Glomerular endothelial cell (primary cell): Measurements from ENCODE around the gene INPP4B. TPM values are rescaled to one million over a fixed set of nuclear protein-coding genes. Genes with fewer than 3 reads are reported as not detected.
"Not testable (repeated sequence)": the region's sequence is repeated elsewhere in the genome, so short reads cannot be mapped to it uniquely, and the experiment has no call there.

Experiments
- DNase-seq: peaks from one replicate; pipeline ENCODE4 v3.0.0-alpha.2; 2011; ENCODE audit warnings: low read depth, low spot score; ENCODE audit errors: extremely low read depth
- total RNA-seq: library from RNA; depleted of rRNA; stranded (reverse); fragments of >200 nt; gene quantifications from 2 replicates; pipeline ENCODE4 v1.2.3, GENCODE V29; 2015

The INPP4B gene
- total RNA-seq, 1 donor from 2014 or later, result 2.3 TPM

DNA sequence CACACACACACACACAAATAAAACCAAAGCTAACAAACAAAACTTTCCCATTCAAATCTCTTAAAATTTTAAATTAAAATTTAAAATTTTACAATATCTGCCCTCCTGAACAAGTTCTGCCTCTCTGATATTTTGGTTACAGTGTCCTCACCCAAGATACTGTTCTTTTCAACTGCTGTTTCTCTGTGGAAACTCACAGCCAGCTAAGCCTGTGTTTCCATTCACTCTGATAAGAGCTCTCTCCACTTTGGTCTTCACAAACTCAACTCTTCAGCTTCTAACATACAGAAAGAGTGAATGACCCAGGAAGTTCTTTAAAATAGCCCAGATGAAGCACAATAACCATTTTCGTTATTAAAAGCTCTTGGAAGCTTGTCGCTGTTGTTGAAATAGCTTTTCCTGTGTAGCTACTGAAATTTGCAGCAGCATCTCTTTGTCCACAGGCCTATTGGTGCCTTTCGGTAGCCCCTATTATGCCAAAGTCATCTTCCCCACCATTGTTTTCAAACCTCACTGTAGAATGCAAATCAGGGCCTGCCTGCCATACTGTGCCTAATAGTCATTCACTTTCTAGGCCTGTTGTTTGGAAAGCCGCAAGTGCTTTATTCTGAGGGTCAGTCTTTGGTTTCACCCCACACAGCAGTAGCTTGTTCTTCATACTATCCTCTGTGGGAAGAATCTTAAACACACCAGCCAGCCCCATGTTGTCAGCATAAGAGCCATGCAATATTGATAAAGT, 19.4 kb downstream of the INPP4B start:
- DNase-seq, result no peak

DNA sequence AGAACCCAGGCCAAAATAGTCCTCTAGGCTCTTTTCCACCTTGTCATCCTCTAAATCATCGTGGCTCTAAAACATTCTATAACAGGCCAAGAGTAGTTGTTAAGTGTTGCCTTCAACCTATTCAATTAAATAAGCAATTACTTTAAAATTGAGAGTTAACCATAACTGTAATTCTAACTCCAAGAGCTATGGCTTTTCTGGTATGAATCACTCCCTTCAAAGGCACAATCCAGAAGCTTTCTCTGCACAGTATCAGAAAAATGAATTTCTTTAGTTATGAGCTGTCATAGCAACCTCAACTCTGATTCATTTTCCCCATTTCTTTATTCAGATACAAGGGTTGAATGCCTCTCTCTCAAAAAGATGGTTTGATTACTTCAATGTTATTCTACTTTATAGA, 21.7 kb downstream of the INPP4B start:
- no peak for DNase-seq

DNA sequence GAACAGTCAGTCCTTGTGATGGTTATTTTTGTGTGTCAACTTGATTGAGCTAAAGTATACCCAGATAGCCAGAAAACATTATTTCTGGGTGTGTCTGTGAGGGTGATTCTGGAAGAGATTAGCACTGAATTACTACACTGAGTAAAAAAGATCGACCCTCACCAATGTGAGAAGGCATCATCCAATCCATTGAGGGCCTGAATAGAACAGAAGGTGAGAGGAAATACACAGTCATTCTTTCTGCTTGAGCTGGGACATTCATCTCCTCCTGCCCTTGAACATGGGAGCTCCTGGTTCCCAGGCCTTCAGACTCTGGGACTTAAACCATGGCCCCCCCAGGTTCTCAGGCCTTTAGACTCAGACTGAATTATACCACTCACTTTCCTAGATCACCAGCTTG, 22.3 kb downstream of the INPP4B start:
- DNase-seq, result no peak

DNA sequence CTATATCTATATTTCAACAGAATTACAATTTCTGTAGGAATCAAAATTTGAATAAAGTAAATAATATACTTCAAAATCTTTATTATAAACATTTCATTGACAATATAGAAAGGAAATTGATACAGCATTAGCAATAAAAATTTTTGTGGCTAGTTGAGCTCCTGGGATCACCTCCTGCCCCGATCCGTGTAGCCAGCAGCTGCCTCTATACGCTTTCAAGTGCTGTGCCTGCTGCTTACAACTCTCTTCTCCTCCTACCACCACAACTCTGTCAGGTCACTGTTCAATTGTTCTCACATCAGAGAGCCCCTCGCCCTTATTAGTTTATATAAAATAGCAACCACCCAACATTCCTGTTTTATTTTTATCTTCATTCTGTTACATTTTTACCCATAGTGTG, 27.6 kb downstream of the INPP4B start:
- no peak for DNase-seq

DNA sequence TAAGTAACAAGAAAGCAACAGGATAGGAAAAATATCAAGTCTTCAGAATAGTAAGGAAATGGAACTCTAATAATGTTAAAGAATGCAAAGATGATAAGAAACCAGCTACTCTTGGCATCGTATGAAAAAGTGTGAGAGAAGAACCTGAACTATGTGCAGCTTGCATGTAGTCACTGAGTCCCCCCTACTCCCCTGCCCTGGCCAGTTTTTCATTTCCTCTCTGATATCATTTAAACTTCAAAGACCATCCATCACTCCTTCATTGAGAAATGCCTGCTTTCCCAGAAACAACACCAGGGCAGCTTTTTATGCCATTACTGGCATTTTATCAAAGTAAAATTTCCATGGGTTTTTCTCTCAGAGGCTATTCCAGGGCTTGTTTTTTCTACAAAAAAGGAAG, 28.1 kb downstream of the INPP4B start:
- DNase-seq, result no peak

DNA sequence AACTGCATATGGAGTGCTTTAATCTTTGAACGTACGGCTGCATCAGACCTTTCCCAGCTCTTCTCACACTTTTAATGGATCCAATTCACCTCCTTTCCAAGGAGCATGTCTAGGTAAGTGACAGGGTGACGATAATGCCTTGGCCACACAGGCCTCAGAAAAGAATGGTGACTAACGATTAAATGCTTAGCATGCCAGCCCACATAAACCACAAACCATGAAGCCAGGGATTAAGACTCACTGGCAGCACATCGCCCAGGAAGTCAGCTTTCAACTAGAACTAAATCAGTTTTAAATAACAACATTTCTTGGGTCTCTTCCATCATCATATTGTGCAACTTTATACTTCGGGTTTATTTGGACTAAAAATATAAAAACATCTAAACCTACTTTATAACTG, 28.7 kb downstream of the INPP4B start:
- no peak for DNase-seq

DNA sequence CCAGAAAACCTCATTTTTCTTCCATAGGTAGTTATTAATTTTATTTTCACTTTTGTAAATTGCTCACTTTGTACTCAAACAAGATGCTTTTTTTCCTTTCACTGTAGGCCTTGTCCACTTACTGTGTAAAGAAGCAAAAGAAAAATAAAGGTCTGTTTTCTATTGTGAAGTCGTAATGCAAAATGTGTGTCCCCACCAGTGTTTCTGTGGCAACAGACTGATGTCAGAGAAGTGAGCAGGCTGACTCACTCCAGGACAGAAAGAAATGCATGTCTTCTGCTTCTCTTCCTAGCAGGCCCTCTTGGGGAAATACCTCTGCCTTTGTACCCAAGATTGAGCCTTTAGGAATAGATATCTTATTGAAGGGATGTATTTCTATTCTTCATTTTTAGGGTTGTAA, 30.3 kb downstream of the INPP4B start:
- DNase-seq, result no peak

DNA sequence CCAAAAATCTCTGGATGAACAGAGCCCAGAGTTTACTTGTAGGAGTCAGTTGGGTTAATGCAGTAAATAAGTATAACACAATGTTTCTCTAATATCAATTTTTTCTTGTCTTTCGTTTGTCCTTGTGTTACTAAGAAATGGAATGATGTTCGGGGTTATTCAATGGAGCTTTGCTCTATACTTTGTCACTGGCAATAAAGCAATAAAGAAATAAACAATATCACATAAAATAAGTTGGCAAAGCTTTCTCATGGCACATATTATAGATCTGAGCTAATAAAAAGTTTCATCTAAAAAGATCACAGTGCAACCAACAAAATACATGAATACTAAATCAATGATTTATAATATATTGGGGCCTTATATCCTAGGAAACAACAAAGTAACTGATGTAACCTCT, 32.7 kb downstream of the INPP4B start:
- DNase-seq, result no peak

DNA sequence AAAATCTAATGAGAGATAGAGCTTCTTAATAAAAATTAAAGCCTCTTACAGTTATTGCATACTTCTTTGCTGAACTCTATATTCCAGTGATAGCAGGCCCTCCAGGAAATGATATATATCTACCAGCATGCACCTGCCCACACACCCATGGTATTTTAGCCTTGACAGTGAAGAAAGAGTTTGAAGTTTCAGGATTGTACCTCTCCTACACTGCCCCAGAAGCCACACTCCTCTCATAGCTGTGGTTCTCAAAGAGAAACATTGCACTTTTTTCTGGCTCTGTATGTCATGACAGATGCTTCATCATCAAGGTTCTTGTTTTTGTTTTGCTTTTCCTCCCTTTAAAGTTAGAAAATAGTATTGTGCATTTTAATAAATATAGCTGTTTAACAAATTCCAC, 34.0 kb downstream of the INPP4B start:
- no peak for DNase-seq

DNA sequence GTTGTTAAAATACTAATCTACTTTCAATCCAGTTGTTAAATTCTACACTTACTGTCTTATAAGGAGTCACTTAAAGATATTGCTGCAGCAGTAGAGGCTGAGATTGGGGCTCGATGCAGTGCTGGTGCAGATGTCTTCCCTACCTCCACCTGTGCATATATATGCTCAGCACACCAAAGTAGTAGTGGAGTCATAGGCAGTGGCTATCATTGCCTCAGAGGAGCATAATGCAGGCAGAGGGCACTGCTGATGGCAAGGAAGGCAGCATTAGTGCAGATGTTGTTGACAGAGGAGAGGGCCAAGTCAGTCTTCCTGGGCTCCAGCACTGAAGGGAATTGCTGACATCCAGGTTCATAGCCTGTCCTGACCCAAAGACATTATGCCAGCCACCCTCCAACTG, 35.1 kb downstream of the INPP4B start:
- DNase-seq, result no peak

DNA sequence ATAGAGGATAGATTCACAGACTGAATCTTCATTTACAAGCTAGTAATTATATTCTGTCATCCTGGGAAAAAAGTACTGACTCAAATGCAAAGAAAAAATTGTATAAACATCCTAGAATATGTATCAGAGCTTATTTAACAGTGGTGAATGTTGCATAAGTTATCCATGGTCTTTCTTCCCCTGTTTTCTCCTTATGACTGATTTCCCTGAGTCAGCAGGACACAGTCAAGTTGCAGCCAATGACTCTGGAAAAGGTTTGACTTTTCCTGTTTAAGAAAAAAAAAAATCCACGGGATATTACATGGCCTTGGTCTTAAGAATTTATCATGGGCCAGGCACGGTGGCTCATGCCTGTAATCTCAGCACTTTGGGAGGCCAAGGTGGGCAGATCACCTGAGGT, 36.5 kb downstream of the INPP4B start:
- DNase-seq, result no peak

DNA sequence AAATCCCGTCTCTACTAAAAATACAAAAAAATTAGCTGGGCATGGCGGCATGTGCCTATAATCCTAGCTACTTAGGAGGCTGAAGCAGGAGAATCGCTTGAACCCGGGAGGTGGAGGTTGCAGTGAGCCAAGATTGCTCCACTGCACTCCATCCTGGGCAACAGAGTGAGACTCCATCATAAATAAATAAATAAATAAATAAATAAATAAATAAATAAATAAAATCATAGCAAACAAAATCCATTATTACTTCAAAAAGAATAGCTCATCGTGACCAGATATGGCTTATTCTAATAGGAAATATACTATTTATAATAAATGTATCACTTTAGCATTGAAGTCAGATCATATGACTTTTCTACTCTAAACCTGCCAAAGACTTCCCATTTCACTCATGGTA, 42.2 kb downstream of the INPP4B start:
- DNase-seq, result not testable (repeated sequence)

DNA sequence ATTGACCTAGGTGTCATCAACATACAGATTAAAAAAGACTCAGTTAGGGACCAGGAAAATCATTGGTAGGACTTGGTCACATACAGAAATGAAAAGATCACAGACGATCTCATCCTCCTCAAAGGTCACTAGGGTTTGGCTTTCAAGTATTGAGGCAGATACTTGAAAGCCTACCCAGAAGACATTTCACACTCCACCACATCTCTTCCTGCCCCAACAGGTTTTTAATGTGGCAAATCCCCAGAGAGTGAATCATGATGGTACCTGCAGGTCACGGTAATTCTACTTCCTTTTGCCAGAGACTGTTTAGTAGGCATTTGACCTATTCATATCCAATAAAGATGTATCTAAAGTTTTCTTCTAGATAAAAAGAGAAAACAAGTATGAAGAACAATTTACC, 44.1 kb downstream of the INPP4B start:
- DNase-seq, result no peak

DNA sequence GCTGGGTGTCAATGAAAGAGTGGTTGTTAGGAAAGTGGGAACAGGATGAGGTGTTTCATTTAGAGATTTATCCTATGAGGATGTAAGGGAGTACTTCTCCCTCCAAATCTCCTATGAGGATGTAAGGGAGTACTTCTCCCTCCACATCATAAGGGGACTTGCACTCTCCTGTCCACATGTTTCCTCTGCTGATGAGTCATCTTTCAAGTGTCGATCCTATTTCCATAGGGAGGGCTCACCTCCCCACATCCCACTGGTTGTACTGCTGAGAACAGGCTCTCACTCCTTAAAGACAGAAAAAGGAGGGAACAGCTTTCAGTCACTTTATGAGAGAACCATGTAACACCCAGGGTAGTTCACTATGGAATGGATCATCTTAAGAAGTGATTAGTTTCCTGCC, 65.0 kb downstream of the INPP4B start:
- DNase-seq, result no peak

DNA sequence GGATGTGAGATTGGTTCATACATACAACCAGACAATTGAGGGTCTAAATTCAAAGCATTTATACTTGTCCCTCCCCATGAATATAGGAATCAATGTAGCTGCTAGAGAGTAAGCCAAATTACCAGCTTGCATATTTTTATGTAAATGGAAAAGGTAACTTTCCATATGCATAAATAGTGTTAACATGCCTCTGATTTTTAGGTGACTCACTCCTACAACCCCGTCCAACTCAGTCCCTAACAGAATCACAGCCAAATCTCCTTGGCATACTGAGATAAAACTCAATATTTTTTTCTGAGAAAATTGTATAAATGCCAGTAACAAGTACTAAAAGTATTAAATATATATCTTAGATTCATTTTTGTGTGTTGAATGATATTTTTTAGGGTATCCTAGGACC, 67.2 kb downstream of the INPP4B start:
- DNase-seq, result no peak

DNA sequence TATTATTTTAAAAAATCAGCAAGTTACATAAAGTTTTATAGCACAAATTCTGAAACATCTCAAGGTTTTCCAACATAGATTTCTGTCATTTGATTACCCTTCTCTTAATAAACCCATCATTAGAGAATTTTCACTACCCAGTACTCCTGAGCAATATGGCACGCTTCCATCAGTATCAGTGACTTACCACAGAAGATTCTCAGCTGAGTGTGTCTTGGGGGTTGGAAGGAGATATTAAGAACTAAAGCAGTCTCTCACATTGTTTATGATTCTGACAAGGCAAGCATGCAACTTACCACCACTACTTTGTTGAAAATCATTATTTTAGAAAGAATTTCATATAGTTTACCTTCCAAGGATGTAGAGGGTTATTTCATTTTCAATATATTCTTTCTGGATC, 67.7 kb downstream of the INPP4B start:
- DNase-seq, result no peak

DNA sequence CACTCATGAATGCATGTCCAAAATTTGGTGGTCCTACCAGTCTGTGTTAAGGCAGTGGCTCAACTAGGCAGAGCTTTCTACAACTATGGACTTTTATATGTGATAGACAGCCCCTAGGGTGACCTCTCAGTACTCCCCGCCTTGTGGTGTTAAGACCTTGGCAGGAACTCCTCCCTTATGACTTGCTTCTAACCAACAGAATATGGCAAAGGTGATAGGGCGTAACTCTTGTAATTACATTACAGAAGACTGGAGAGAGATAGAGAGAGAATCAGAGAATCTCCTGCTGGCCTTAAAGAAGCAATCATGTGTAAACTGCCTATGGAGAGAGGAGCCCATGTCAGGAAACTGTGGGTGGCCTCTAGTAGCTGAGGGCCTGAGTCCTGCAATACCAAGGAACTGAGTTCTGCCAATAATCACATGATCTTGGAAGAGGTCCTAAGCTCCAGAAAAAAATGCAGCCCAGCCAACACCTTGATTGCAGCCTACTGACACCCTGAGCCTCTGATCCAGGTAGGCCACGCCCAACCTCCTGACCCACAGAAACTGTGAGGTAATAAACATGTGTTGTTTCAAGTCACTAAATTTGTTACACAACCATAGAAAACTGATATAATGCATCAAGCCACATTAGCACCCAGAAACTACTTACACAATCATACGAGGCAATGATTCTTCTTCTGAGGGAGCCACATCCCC, 68.9 kb downstream of the INPP4B start:
- no peak for DNase-seq

DNA sequence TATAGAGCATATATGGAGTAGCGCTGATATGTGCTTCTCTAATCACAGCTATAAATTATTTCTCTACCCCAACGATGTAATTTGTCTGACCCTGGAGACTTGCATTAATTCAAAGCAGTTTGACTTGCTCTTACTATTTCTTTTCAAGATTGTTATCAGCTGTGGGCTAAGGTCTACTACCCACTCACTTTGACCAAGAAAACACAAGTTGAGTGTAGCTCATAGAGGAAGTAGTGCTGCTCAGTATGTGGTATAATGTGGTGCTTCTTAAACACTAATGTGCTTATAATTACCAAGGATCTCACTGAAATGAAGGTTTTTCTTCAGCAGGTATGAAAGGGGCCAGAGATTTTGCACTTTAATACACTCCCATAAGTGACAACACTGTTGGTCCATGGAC, 70.1 kb downstream of the INPP4B start:
- DNase-seq, result no peak

DNA sequence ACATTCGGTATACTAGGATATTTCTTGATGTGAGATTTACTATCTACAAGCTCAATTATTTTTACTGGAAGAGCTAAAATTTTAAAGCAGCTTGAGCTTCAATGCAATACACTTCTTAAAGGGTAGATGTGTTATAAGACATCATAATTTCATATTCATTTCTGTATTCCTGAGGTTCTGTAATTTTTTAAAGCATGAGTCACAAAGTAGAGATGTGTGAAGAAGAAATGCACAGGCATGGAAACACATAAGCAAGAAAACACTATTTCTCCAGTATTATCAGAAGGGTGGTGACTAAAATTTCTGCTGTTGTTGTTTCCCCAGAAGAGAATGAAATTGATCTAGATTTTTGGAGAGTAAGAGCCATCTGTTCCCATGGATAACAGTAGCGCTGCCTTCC, 72.6 kb downstream of the INPP4B start:
- DNase-seq, result no peak

DNA sequence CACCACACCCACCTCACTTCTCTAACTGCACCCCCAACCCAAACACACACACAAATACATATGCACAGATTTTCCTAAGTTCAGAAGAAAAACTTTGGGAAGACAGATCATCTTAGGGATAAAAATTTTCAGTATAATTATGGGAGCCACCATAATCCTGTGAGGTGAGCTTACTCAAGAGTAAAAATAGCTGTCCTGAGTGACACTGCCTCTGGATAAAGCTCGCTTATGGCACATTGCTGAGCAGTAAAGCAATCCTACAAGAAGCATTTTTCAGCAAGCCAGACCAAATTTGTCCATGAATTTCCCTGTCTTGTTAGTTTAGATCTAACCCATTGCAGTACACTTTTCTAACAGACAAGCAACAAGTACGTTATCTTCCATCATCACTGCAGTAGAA, 83.8 kb downstream of the INPP4B start:
- no peak for DNase-seq

DNA sequence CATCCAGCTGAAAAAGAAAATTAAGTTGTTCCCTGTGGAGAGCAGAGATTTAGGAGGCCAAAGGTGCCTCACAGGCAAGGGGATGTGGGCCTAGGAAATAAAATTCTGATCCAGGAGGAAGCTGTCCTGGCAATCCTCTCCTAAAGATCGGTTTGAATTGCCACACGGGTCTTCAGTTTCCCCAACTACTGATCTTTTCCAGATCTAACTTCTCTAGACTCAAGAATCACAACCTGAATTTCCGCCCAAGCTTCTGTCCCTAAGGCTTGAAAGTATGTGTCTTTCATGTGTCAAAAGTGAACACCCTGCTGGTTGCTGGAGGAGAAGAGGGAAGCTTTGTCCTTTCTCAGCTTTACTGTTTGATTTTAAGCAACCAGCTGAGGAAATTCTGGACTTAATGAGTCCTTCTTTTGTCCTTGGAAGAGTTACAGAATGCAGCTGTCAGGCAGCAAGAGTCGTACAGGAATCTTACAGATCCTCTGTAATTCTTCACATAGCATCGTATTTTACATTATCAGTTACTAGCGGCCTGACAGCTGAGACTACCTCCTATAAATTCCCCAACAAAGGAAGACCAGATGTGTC, 93.8 kb downstream of the INPP4B start:
- no peak for DNase-seq

DNA sequence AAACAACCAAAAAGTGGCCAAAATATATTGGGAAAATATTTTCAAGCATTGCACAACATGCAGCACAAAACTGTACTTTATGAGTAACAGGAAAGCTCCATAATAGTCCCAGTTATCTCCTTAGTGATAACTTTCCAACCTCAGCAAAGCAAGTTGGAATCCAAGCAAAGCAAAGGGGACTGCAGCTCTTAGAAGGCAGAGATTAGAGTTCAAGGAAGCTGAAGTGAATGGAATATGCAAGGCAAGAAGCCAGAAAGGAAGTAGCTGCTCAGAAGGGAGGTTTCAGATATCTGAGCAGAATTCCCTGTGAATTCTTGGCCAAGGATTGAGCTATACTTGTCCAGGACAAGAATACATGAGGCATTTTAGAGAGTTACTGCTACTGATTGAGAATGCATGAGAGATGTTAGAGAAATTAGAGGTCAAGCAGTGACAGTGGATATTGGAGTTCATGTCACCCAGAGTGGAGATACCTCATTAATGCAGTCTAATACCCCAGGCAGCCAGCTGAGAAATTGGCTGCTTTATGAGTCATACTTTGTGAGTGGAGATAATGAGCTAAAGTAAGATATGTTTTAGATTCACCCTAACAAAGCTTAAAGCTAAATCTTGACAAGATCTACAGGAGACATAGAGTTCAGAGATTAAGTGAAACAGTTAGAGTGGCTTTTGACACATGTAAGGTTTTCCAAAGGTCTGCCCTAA, 102.8 kb downstream of the INPP4B start:
- peak; percentile 57 for DNase-seq
